SU-DHL-6 (cell line): ENCODE data around the gene KAZN.

Source experiments
- H2AFZ ChIP-seq: fragments of 200-600 bp; sonication (generic); 2 replicates; pipeline ENCODE4 v1.6.1; 2014; ENCODE audit warnings: low read depth, mild to moderate bottlenecking, moderate library complexity, mixed read lengths, antibody characterized with exemption, low read length; ENCODE audit not compliant: severe bottlenecking
- H3F3A ChIP-seq: fragments of 200-600 bp; shearing (Covaris generic); 2 replicates; pipeline ENCODE4 v1.6.0; 2016; ENCODE audit warnings: antibody characterized with exemption, mild to moderate bottlenecking; ENCODE audit not compliant: insufficient read depth
- H3K27ac ChIP-seq: fragments of 200-600 bp; sonication (generic); 2 replicates; pipeline ENCODE4 v1.5.1; 2016; ENCODE audit warnings: low read depth, mild to moderate bottlenecking, low read length, moderate library complexity, mixed read lengths
- H3K27me3 ChIP-seq: fragments of 200-600 bp; sonication (generic), shearing (Covaris generic); 2 replicates; pipeline ENCODE4 v1.6.0; 2014; ENCODE audit warnings: mild to moderate bottlenecking, low read length
- H3K36me3 ChIP-seq: fragments of 200-600 bp; sonication (generic); 2 replicates; pipeline ENCODE4 v1.6.1; 2014; ENCODE audit warnings: mild to moderate bottlenecking, low read length, mixed read lengths
- H3K4me2 ChIP-seq: fragments of 300-600, 200-600 bp; shearing (Covaris generic), sonication (generic); 2 replicates; pipeline ENCODE4 v1.6.0; 2014; ENCODE audit warnings: low read length, low read depth, mild to moderate bottlenecking; ENCODE audit not compliant: poor library complexity, severe bottlenecking
- H3K4me3 ChIP-seq: fragments of 200-600 bp; sonication (generic); 2 replicates; pipeline ENCODE4 v1.5.1; 2014; ENCODE audit warnings: antibody characterized with exemption, low read length, mild to moderate bottlenecking, mixed read lengths; ENCODE audit not compliant: insufficient read depth, poor library complexity, severe bottlenecking
- H3K79me2 ChIP-seq: fragments of 200-600 bp; sonication (generic); 2 replicates; pipeline ENCODE4 v1.6.1; 2014; ENCODE audit warnings: mild to moderate bottlenecking, low read length, moderate library complexity; ENCODE audit not compliant: insufficient read depth
- H3K9ac ChIP-seq: fragments of 200-600 bp; sonication (generic); 2 replicates; pipeline ENCODE4 v1.7.0; 2014; ENCODE audit warnings: mild to moderate bottlenecking, low read length
- H3K9me2 ChIP-seq: fragments of 200-600 bp; sonication (generic); replicated peaks from 2 replicates; pipeline ENCODE4 v1.6.1; 2014; ENCODE audit warnings: low read length; ENCODE audit not compliant: insufficient read depth
- H3K9me3 ChIP-seq: fragments of 200-600 bp; sonication (generic); 2 replicates; pipeline ENCODE4 v1.6.1; 2014; ENCODE audit warnings: low read length, mixed read lengths; ENCODE audit not compliant: insufficient read depth
- H4K20me1 ChIP-seq: fragments of 200-600 bp; sonication (generic); 2 replicates; pipeline ENCODE4 v1.6.1; 2014; ENCODE audit warnings: low read depth, mild to moderate bottlenecking, antibody characterized with exemption, low read length, moderate library complexity, mixed read lengths
- EZH2phosphoT487 ChIP-seq: fragments of 200-600 bp; sonication (generic), shearing (Covaris generic); conservative IDR thresholded peaks from 2 replicates; pipeline ENCODE4 v1.6.1; 2018; ENCODE audit warnings: mild to moderate bottlenecking, antibody characterized with exemption, low read length, moderate library complexity, mixed read lengths
- TF ChIP-seq, protein P1 (sequence below): fragments of 200-600 bp; sonication (generic); IDR thresholded peaks from one replicate; pipeline ENCODE4 v1.5.1; 2017; ENCODE audit warnings: antibody characterized with exemption, mild to moderate bottlenecking, low read length, moderate library complexity; ENCODE audit not compliant: insufficient read depth, poor library complexity, severe bottlenecking

Gene KAZN

DNA sequence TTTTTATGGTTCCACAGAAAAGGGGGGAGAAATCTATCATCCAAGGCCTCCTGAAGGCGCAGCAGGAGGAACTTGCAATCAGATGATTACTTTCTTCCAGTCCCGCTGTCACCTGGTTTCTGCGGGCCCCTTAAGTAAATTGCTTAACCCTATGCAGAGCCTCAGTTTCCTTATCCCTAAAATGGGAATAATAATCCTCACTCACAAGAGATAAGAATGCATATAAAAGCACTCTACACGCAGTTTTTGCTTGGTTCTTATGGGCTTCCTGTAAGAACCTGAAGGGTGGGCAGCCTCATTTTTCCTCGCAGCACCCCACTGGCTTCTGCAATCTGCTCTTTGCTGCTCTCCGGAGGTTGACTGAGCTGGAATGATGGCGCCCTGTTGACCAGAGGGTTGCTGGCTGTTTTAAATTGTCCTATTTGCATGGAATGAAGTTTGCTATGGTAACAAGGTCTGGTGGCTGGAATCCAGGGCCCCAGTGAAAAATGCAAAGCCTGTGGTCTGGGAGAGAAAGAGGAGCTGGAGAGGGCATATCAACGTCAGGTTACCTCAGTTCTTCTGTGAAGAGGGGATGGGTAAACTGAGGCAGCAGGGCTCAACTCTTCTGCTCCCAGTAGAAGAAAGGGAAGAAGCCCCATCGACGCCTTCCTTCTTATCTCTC is 1.0 kb upstream of the KAZN start:
- Histone ChIP-seq H3K79me2 (no peaks in the 10 kb centered on the region), H3K4me3 (no peak overlapping the region), H3K9me2 (no peaks in the 10 kb centered on the region), H4K20me1 (no peaks in the 10 kb centered on the region), H3K9ac (no peak overlapping the region), H3K27me3 (no peaks in the 10 kb centered on the region), H3K9me3 (no peaks in the 10 kb centered on the region), H3K27ac (no peak overlapping the region), H3K36me3 (no peaks in the 10 kb centered on the region), H2AFZ (no peak overlapping the region), H3F3A (no peaks in the 10 kb centered on the region), H3K4me2 (no peak overlapping the region)
- TF ChIP-seq, protein P1, sequence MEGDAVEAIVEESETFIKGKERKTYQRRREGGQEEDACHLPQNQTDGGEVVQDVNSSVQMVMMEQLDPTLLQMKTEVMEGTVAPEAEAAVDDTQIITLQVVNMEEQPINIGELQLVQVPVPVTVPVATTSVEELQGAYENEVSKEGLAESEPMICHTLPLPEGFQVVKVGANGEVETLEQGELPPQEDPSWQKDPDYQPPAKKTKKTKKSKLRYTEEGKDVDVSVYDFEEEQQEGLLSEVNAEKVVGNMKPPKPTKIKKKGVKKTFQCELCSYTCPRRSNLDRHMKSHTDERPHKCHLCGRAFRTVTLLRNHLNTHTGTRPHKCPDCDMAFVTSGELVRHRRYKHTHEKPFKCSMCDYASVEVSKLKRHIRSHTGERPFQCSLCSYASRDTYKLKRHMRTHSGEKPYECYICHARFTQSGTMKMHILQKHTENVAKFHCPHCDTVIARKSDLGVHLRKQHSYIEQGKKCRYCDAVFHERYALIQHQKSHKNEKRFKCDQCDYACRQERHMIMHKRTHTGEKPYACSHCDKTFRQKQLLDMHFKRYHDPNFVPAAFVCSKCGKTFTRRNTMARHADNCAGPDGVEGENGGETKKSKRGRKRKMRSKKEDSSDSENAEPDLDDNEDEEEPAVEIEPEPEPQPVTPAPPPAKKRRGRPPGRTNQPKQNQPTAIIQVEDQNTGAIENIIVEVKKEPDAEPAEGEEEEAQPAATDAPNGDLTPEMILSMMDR = no peak
- TF ChIP-seq EZH2phosphoT487 = no peak

DNA sequence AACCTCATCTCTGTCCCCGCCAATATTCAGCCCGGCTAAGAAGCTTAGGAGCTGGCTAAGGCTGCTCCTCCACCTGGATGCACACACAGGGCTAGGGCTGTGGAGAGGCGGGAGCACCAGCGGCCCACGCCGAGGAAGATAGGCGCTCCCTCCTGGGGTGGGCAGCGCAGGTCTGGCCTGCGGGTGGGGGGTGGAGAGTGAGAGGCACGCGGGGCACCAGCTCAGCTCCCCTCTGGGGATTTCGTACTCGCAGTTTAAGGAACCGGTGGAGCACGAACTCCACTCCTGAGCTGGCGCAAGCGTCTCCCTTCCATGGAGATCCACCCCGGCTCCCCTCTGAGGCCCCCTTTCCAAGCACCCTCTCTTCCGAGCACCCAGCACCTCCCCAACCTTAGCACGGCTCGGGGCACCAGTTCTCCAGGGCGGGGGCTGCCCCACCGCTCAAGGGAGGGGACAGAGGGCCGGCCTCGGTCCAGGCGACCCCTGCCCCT is 433 bp upstream of the KAZN start:
- no peak overlapping the region for H3K4me3 ChIP-seq
- H3K36me3 ChIP-seq = no peaks in the 10 kb centered on the region
- no peaks in the 10 kb centered on the region for H4K20me1 ChIP-seq
- no peaks in the 10 kb centered on the region for H3F3A ChIP-seq
- H3K27ac ChIP-seq = no peak overlapping the region
- H2AFZ ChIP-seq = no peak overlapping the region
- H3K9me2 ChIP-seq = no peaks in the 10 kb centered on the region
- no peaks in the 10 kb centered on the region for H3K9me3 ChIP-seq
- no peak overlapping the region for H3K4me2 ChIP-seq
- no peak for TF ChIP-seq EZH2phosphoT487
- TF ChIP-seq, protein P1 = no peak
- no peaks in the 10 kb centered on the region for H3K79me2 ChIP-seq
- H3K9ac ChIP-seq = no peak overlapping the region
- H3K27me3 ChIP-seq = no peaks in the 10 kb centered on the region

DNA sequence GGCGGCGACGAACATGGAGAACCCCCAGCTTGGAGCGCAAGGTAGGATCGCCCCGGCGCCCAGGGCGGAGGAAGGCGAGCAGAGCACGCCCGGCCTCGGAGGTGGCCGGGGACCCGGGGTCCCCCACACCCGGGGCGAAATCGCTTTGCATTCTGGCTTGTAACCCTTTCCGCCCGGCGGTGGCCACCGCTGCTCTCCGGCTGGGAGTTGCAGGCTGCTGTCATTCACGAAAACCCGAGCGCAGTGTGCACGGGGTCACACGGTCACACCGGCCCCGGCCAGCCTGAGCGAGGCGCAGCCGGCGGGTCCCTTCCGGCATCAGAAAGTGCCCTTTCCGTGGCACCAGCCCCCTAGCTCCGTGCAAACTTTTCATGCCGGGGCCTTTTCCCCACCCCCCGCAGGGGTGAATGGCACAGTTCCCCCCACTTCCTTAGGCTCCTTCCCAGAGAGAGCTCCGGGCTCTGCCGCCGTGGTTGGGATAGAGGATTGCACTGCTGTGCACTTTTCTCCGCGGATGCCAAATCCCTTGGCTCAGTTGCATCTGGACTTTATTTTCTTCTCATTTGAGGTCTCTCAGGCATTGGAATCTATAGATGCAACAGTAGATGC is 802 bp downstream of the KAZN start:
- Histone ChIP-seq H2AFZ (no peak overlapping the region), H3K4me3 (no peak overlapping the region), H3K36me3 (no peaks in the 10 kb centered on the region), H3K9me3 (no peaks in the 10 kb centered on the region), H3F3A (no peaks in the 10 kb centered on the region), H3K27me3 (no peaks in the 10 kb centered on the region), H3K79me2 (no peaks in the 10 kb centered on the region), H3K9ac (no peak overlapping the region), H3K27ac (no peak overlapping the region), H3K9me2 (no peaks in the 10 kb centered on the region), H4K20me1 (no peaks in the 10 kb centered on the region), H3K4me2 (no peak overlapping the region)
- TF ChIP-seq EZH2phosphoT487 = no peak
- TF ChIP-seq, protein P1 = no peak
